Neural cell (in vitro differentiated cells): ENCODE measurements around the gene GASK1A. TPM values are rescaled to one million over a fixed set of nuclear protein-coding genes. Genes with fewer than 3 reads are reported as not detected.

ENCODE experiments used
- H2AFZ ChIP-seq: fragments of 200-600, 300-800 bp; sonication (generic), shearing (Covaris generic); 2 replicates; pipeline ENCODE4 v1.6.0; 2014; ENCODE audit warnings: low read depth, mild to moderate bottlenecking, antibody characterized with exemption, low read length, moderate library complexity
- H3F3A ChIP-seq: fragments of 200-600 bp; shearing (Covaris generic); 2 replicates; pipeline ENCODE4 v1.6.1; 2016; ENCODE audit warnings: mild to moderate bottlenecking, moderate library complexity, mixed read lengths, antibody characterized with exemption, low read length; ENCODE audit not compliant: insufficient read depth, poor library complexity, severe bottlenecking
- H3K27ac ChIP-seq: fragments of 200-600, 300-800 bp; sonication (generic), shearing (Covaris generic); 2 replicates; pipeline ENCODE4 v1.5.1; 2014; ENCODE audit warnings: mild to moderate bottlenecking, low read length, moderate library complexity
- H3K27me3 ChIP-seq: fragments of 300-800, 200-600 bp; sonication (generic), shearing (Covaris generic); 2 replicates; pipeline ENCODE4 v1.6.0; 2014; ENCODE audit warnings: mild to moderate bottlenecking, low read depth, low read length, moderate library complexity; ENCODE audit not compliant: insufficient read depth
- H3K36me3 ChIP-seq: fragments of 300-800, 200-600 bp; sonication (generic), shearing (Covaris generic); 2 replicates; pipeline ENCODE4 v1.5.1; 2014; ENCODE audit warnings: mild to moderate bottlenecking, antibody characterized with exemption, low read length, moderate library complexity; ENCODE audit not compliant: insufficient read depth
- H3K4me2 ChIP-seq: fragments of 300-800, 200-600 bp; sonication (generic), shearing (Covaris generic); 2 replicates; pipeline ENCODE4 v1.6.0; 2014; ENCODE audit warnings: mild to moderate bottlenecking, low read length
- H3K4me3 ChIP-seq: fragments of 300-800, 200-600 bp; sonication (generic), shearing (Covaris generic); 2 replicates; pipeline ENCODE4 v1.5.1; 2014; ENCODE audit warnings: mild to moderate bottlenecking, low read length, moderate library complexity
- H3K79me2 ChIP-seq: fragments of 200-600 bp; shearing (Covaris generic); replicated peaks from 2 replicates; pipeline ENCODE4 v1.6.0; 2014; ENCODE audit warnings: mild to moderate bottlenecking, low read length, moderate library complexity; ENCODE audit not compliant: insufficient read depth
- H3K9ac ChIP-seq: fragments of 300-800, 200-600 bp; sonication (generic), shearing (Covaris generic); 2 replicates; pipeline ENCODE4 v1.6.1; 2016; ENCODE audit warnings: mild to moderate bottlenecking, low read length, mixed read lengths
- H3K9me2 ChIP-seq: fragments of 200-600 bp; shearing (Covaris generic); 2 replicates; pipeline ENCODE4 v1.6.1; 2016; ENCODE audit warnings: mild to moderate bottlenecking, low read length, mixed read lengths; ENCODE audit not compliant: insufficient read depth
- H3K9me3 ChIP-seq: fragments of 200-600, 300-800 bp; sonication (generic), shearing (Covaris generic); 2 replicates; pipeline ENCODE4 v1.6.1; 2016; ENCODE audit warnings: mild to moderate bottlenecking, mixed run types, low read length, moderate library complexity, mixed read lengths
- H4K20me1 ChIP-seq: fragments of 200-600 bp; shearing (Covaris generic); 2 replicates; pipeline ENCODE4 v1.6.1; 2016; ENCODE audit warnings: mild to moderate bottlenecking, mixed run types; ENCODE audit not compliant: insufficient read depth
- CTCF ChIP-seq: fragments of 450-650 bp; IDR thresholded peaks from 2 replicates; pipeline ENCODE4 v1.5.1; 2014; ENCODE audit warnings: antibody characterized with exemption, mild to moderate bottlenecking, moderate library complexity; ENCODE audit not compliant: poor library complexity, severe bottlenecking
- EP300 ChIP-seq: fragments of 450-650 bp; conservative IDR thresholded peaks from 2 replicates; pipeline ENCODE4 v1.6.1; 2014; ENCODE audit warnings: antibody characterized with exemption, mild to moderate bottlenecking, moderate library complexity; ENCODE audit not compliant: poor library complexity, severe bottlenecking
- MXI1 ChIP-seq: fragments of 450-650 bp; conservative IDR thresholded peaks from 2 replicates; pipeline ENCODE4 v1.6.1; 2014; ENCODE audit warnings: antibody characterized with exemption, mild to moderate bottlenecking; ENCODE audit not compliant: poor library complexity, severe bottlenecking
- POLR2AphosphoS5 ChIP-seq: IDR thresholded peaks from 2 replicates; pipeline ENCODE4 v1.6.1; 2012
- RAD21 ChIP-seq: fragments of 450-650 bp; conservative IDR thresholded peaks from 2 replicates; pipeline ENCODE4 v1.6.1; 2014; ENCODE audit warnings: antibody characterized with exemption, mild to moderate bottlenecking, moderate library complexity
- REST ChIP-seq: IDR thresholded peaks from 2 replicates; pipeline ENCODE4 v1.6.1; 2012; ENCODE audit warnings: borderline replicate concordance
- SMC3 ChIP-seq: fragments of 450-650 bp; conservative IDR thresholded peaks from 2 replicates; pipeline ENCODE4 v1.6.1; 2014; ENCODE audit warnings: antibody characterized with exemption, mild to moderate bottlenecking, moderate library complexity; ENCODE audit not compliant: poor library complexity
- polyA plus RNA-seq: library from polyadenylated mRNA; depleted of rRNA; stranded (reverse); fragments of >200 nt; gene quantifications from 2 replicates; pipeline ENCODE4 v1.2.3, GENCODE V29; 2014

Gene GASK1A
- polyA plus RNA-seq, 1 donor from 2014 or later, result not detected

GRCh38 chr3:43102773-43103480 is 123.8 kb downstream of the GASK1A start:
- Histone ChIP-seq H3K4me3 (no peak overlapping the region), H3K27me3 (no peaks in the 10 kb centered on the region), H3F3A (no peaks in the 10 kb centered on the region), H2AFZ (no peak overlapping the region), H3K9me3 (no peaks in the 10 kb centered on the region), H3K4me2 (no peak overlapping the region), H3K9ac (no peak overlapping the region), H3K27ac (no peak overlapping the region), H3K79me2 (no peaks in the 10 kb centered on the region), H4K20me1 (no peaks in the 10 kb centered on the region), H3K36me3 (no peaks in the 10 kb centered on the region), H3K9me2 (no peaks in the 10 kb centered on the region)
- TF ChIP-seq CTCF (no peak), MXI1 (no peak), POLR2AphosphoS5 (no peak)

- Histone ChIP-seq H2AFZ (no peak overlapping the region), H3K9ac (no peak overlapping the region)
Measured at GRCh38 chr3:43104039-43104438, 124.9 kb downstream of the GASK1A start.

More at GRCh38 chr3:43104039-43104438, 124.9 kb downstream of the GASK1A start:
- Histone ChIP-seq H3K27me3 (no peaks in the 10 kb centered on the region), H3K79me2 (no peaks in the 10 kb centered on the region), H4K20me1 (no peaks in the 10 kb centered on the region), H3F3A (no peaks in the 10 kb centered on the region), H3K4me3 (peak overlapping the region; percentile 90), H3K36me3 (no peaks in the 10 kb centered on the region), H3K4me2 (no peak overlapping the region), H3K9me2 (no peaks in the 10 kb centered on the region), H3K9me3 (no peaks in the 10 kb centered on the region), H3K27ac (no peak overlapping the region)
- TF ChIP-seq EP300 (no peak), MXI1 (no peak), POLR2AphosphoS5 (no peak), REST (no peak), SMC3 (no peak), RAD21 (no peak)
